Stimulated activated CD4-positive, alpha-beta T cell treated with anti-CD3 and anti-CD28 coated beads, Interleukin-15, amount 100 ng/mL, for 24 hours (primary cell): ENCODE data around the gene TRAP1.
A peak's percentile ranks its signal among the peaks of the same experiment; 100 is the strongest.

ENCODE experiments used
- DNase-seq: peaks from one replicate; pipeline ENCODE4 v3.0.0-alpha.2; 2020

TRAP1 gene

DNA sequence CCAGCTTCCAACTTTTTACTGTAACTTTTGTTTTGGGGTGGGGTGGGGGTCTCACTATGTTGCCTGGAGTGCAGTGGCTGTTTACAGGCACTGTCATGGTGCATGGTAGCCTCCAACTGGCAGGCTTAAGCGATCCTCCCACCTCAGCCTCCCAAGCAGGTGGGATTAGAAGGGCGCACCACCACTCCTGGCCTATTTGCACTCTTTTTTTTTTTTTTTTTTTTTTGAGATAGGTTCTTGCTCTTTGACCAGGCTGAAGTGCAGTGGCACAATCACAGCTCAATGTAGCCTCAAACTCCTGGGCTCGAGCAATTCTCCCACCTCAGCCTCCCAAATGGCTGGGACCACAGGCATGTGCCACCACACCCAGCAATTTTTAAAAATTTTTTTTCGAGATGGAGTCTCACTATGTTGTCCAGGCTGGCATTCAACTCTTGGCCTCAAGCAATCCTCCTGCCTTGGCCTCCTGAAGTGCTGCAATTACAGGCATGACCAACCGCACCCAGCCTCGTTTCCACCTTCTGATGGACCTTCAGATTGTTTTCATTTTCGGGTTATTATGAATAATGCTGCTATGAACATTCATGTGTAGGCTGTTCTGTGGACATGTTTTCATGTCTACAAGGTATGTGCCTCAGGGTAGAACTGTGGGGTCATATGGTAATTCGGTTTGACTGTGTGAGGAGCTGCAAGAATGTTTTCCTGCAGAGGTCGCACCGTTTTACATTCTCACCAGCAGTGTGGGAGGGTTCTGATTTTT is 10.9 kb downstream of the TRAP1 start:
- no peak for DNase-seq

DNA sequence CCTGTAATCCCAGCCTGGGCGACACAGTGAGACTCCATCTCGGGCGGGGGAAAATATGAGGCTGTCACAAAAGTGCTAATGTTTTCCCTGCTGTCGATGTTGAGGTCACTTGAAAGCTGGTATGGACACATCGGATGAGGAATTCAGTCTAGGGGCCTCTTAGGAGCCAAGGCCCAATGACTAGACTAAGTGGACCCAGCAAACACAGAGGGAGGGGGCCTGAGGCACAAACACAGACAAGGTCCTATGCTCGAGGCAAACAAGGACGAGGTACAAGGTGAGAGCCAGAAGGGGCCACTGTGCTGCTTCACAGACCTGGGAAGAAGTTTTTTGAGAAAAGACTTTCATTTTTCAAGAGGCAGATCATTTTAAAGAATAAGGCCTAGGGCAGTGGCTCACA is 15.2 kb downstream of the TRAP1 start:
- DNase-seq: no peak

DNA sequence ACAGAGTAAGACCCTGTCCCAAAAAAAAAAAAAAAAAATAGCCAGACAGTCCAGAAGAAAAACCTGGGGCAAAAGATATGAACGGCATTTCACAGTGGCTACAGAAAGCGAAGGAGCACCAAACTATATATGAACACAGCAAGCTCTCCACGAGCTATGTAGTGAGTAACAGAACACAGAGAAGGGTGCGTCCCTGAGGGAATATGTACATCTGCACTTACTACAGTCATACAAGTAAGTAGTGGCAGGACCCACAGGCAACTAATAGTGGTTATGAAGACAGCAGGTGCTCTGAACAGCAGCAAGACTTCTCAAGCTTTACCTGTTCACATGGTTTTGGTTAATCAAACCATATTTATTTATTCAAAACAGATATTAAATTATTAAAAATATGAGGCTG is 15.8 kb downstream of the TRAP1 start:
- DNase-seq: no peak

DNA sequence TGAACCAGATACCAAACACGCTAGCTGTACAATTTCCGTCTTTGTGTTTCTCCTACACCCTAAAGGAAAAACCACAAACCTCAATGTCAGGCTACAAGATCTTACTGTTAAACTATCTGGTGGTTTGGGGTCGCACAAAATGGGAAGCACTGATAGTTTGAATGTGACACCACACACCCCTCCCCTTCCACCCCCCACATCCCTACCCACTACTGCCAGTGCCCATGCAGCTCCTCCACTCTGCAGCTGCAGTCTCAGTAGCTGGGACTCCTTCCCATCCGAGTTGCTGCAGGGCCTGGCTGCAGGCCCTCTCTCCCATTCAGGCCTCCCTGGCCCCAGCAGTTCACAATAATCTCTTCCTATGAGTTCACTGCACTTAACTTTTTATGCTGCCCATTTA is 18.4 kb downstream of the TRAP1 start:
- no peak for DNase-seq

DNA sequence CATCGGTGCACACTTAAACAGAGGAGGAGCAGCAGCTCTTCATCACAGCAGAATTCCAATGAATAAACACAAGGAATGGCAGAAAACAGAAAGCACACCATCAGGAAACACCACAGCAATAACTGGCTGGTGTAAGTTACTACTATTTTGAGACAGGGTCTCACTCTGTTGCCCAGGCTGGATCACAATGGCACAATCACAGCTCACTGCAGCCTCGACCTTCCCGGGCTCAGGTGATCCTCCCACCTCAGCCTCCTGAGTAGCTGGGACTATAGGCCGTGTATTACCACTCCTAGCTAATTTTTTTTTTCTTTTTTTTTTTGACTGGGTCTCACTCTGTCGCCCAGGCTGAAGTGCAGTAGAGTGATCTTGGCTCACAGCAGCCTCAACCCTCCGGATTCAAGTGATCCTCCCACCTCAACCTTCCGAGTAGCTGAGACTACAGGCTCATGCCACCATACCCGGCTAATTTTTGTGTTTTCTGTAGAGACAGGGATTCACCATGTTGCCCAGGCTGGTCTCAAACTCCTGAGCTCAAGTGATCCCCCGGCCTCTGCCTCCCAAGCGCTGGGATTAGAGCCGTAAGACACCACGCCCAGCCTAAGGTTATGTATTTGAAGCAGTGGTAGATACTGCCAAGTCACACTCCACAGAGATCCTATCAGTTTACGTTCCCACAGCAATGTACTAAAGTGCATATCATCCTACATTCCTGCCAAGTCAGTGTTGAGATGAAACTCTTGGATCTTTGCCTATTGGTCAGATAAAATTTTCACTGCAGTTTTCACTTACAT is 20.7 kb downstream of the TRAP1 start:
- DNase-seq: no peak

DNA sequence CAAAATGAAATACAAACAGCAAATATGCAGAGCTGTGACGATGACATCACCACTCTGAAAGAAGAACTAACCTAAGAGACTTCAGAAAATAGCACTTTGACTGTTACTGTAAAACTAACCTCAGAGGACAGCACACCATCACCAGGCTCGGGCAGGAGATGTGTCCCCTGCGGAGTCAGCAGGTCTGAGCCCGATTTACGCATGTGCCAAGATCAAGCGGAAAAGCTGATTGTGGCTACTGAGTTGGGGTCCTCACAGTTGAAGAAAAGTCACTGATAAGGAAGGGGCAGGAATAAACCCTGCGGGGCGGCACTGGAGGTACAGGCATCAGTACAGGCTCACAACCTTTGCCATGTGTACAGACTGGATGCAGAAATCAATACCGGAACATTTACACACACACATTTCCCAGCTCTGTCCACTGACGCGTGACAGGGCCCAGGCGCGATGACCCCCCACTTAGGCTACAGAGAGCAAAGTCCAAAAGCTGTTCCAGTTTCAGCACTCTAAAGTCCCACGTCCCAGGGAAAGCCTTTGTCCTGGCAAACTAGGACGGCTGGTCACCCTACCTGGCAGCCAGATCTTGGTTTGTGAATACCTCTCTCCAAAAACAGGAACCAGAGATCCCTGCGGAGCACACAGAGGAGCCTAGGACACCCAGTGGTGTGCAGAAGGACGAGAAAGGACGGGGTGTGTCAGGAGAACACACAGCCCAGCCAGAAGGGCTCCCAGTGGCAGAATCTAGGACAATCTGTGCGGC is 21.5 kb downstream of the TRAP1 start:
- no peak for DNase-seq

DNA sequence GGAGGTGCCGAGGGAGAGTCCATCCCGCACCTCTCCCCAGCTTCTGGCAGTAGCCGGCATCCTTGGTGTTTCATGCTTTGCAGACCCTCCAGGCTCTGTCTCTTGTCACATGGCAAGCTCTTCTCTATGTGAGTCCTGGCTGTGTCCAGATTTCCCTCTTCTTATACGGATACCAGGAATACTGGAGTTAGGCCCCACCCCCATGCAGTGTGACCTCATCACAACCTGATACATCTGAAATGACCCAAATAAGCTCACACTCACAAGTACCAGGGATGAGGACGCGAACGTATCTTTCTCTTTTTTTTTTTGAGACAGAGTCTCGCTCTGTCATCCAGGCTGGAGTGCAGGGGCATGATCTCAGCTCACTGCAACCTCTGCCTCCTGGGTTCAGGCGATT is 23.3 kb downstream of the TRAP1 start:
- no peak for DNase-seq

DNA sequence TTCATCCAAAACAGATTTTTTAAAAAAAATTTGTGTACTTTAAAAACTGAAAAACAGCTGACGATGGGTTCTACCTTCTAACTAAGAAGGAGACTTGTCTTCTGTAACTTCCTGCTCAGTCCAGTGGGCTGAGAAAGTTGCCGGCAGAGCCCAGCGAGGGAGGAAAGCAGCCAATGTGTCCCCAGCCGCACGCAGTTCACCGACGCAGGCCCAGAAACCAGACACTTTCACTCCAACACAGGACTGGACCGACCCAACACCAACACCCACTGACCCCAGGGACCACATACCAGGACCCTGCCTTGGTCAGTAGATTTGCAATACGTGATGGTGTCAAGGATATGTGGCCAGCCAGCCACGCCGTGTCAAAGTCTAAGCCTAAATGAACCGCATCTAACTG is 25.6 kb downstream of the TRAP1 start:
- DNase-seq: no peak

DNA sequence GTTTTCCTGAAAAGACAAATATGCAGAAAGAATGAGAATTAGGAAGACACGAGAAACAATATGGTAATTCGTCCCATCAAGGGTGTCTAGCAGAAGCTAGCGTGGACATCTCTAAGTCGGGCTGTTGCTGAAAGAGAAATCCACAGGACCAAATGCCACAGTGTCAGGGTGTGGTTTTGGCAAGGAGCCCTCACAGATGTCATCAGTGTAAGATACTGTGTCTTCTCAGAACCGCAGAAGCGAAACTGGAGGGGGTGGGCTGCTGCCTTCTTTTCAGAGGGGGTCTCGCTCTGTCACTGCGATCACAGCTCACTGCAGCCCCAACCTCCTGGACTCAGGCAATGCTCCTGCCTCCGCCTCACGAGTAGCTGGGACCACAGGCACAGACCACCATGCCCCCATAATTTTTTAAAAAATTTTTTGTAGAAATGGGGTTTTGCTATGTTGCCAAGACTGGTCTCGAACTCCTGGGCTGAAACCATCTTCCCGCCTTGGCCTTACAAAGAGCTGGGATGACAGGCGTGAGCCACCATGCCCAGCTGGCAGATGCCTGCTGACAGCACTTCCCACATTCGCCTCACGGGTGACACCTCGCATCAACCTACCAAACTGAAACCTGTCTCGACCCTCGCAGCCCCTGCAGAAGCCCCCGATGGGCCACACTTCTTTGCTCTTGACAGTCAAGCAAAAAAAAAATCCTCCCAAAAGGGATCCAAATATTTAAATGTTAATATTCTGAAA is 26.2 kb downstream of the TRAP1 start:
- DNase-seq: no peak

DNA sequence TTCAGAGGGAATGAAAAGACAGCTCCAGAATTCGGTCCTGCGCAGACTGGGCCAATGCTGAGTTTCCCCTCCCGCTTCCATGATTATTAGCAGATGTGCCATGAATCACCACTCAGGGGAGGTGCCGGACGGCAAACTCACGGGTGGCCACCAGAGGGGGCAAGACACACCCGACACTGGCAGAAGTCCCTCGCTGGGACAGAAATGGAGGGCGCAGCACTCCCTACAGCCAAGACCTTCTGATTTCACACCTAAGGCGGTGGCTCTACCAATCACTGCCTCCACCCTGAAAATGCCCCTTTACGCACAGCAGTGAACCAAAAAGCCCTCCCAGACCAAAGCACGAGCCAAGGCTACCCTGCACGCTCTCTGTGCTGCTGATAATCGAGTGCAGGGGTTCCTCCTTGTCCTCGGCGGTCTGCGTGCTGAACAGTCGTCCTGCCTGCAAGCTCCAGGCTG is 26.8 kb downstream of the TRAP1 start:
- DNase-seq: peak; percentile 86

DNA sequence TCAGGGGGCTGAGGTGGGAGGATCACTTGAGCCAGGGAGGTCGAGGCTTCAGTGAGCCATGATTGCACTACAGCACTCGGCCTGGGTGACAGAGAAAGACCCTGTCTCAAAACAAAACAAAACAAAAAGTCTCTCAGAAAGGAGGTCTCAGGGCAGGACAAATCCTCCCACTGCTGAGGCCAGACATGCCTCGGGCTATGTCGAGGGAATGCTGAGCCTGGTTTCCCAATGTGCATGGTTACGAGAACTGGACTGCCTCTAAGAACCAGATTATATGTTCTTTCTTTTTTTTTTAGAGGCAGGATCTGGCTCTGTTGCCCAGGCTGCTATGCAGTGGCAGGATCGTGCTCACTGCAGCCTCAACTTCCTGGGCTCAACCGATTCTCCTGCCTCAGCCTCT is 27.6 kb downstream of the TRAP1 start:
- DNase-seq: no peak

DNA sequence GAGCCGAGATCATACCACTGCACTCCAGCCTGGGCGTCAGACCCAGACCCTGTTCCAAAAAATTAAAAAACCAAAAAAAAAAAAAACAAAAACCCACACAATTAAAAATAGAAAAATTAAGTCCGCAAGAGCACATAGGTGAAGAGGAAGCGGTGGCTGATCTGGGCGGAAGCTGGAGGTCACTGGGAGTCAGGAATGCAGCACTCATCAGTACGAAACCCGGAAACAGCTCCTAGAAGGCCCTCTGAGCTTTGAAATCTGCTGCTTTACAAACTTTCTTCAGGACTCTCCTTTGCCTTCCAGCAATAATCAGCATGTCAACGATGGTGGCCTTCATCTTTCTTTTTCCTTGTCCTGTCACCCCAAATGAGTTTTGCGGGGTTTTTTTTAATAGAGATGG is 29.5 kb downstream of the TRAP1 start:
- no peak for DNase-seq

DNA sequence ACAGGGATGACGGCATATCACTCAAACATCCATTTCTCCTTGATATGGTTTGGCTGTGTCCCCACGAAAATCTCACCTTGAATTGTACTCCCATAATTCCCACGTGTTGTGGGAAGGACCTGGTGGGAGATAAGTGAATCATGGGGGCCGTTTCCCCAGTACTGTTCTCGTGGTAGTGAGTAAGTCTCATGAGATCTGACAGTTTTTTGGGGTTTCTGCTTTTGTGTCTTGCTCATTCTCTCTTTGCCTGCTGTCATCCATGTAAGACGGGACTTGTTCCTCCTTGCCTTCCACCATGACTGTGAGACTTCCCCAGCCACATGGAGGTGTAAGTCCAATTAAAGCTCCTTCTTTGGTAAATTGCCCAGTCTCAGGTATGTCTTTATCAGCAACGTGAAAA is 30.3 kb downstream of the TRAP1 start:
- no peak for DNase-seq

DNA sequence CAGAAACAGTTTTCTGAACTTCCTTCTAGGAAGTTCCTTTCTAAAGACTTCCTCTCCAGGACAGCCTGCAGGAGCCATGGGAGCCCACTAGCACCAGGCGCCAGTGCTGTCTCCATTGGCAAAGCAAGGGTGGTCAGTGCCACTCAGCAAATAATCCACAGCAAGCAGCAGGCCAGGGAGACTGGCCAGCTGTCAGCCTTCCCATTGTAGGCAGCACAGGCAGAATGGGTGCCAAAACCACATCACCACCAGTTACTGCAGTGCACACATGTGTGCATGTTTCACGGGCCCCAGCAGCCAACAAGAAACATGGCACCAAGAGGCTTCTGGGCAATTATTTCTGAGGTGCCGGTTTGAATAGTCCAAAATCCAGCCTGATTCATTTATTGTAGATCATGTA is 36.1 kb downstream of the TRAP1 start:
- DNase-seq: no peak

DNA sequence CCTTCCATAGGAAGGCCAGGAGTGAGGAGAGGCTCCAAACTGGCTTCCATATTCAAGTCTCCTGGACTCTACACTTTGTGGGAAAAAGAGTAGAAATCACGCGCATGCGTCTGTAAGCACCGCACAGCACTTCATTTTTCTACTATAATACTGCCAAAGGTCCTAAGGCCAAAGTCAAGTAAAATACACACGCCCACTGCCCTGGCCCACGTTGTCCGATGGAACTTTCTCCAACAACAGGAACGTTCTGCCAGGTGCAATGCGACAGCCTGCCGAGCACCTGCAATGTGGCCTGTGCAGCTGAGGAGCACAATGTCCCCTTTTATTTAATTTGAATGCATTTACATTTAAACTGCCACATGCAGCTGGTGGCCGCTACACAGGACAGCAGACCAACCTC is 39.3 kb downstream of the TRAP1 start:
- DNase-seq: no peak

DNA sequence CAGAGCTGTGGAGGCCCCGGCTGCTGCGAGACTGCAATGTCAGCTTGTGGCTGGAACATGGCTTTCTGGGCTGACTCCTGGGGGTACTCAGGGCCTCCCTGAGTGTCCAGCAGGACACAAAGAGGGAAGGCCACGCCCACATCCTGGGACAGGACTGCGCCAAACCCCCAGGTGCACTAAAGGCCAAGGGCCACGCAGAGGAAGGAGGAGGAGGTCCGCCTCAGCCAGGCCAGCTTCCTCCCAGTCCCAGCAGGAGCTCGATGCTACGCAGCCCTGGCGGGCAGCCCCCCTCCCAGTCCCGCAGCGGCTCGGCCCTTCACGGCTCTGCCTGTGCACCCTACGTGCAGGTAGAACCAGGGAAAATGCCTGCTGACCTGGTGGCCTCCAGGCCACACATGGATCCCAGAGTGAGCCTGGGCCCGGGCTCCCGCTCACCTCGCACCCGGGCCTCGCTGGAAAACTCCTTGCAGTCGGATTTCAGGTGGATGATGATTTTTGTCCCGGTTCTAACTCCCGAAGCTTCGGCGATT is 41.7 kb downstream of the TRAP1 start:
- DNase-seq: no peak

DNA sequence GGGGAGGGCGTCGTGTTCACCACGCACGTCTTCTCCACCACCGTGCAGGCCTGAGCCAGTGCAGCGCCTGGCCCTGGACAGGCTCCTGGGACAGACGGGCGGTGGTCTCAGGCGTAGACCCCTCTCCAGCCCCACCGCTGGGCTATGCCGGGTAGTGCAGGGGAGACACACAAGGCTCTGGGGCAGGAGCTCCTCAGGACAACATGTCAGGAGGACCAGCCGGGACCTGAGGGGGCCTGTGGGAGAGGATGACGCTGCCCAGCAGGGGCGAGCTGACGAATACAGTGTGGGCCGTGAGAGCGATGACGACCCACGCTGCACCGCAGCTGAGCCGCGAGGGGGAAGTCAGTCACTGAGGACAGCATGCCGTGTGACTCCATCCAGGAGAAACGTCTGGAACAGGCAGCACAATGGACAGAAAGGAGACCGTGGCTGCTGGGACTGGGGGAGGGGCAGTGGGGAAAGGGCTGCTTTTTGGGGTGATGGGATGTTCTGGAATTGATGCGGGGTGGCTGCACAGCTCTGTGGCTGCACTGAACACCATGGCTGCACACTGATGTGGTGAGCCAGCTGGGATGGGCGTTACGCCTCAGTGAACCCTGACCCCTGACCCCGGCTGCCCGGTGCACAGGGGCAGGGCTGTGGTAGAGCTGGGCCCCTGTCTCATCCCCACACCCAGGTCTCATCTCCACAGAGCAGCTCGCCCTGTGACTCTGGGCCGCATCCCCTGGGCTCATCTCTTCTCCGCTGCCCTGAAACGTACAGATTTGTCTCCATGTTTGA is 42.6 kb downstream of the TRAP1 start:
- no peak for DNase-seq

DNA sequence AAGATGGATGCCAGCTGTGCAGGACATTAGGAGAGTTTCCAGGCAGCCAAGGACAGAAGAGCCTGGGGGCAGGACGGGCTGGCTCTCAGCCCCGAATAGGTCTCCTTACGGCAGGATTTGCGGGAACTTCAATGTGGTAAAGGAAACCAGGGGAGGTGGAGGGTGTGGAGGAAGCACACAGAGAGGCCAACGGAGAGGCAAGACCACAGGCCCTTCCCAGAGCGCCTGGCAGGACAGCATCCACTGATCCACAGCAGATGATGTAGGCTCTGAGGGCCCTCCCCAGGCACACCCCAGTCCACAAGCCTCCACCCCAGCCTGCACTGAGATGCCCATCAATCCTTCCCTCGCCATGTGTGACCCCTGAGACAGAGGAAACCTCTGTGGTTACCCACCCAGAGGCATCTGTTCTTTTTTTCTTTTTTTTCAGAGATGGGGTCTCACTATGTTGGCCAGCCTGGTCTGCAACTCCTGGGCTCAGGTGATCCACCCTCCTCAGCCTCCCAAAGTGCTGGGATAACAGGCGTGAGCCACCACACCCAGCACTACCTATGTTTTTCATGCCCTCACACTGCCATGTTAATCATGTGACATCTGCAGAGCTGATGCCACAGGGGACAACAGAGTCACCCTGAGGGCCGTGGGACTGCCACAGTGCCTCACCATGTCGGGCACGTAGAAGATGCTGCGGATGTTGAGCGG is 43.5 kb downstream of the TRAP1 start:
- no peak for DNase-seq

DNA sequence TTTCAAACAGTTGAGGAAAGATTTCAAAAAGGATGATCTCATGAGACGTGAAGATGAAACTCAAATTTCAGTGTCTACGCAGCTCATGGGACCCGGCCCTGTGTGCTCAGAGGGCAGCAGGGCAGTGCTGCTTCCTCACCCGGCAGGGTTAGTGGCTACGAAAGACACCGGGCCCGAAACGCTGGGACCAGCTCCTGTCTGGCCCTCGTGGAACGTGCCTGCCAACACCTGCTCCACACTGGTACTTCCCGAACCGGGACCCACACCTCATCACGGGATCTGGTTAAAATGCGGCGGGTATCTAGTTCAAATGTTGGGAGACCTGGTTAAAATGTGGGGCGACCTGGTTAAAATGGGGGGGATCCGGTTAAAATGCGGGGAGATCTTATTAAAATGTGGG is 44.1 kb downstream of the TRAP1 start:
- DNase-seq: no peak

DNA sequence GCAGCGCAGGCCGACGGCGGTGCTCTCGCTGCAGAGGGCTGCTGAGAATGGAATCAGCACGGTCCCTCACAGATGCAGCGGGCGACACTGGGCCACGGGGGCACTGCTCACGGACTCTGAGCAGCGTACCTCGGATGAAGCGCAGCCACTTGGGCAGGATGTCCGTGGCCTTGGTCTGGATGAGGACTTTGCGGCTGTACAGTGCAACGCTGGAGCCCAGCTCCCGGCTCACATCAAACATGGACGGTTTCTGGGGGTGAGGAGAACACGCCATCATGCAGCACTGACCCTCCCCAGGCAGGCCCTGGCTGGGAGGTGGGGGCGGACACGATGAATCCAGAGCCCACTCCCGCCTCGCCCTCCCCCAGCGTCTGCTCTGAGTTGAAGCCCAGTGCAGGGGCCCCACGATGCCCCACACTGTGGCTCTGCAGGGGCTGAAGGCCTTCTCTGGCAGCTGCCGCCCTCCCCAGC is 44.7 kb downstream of the TRAP1 start:
- no peak for DNase-seq

DNA sequence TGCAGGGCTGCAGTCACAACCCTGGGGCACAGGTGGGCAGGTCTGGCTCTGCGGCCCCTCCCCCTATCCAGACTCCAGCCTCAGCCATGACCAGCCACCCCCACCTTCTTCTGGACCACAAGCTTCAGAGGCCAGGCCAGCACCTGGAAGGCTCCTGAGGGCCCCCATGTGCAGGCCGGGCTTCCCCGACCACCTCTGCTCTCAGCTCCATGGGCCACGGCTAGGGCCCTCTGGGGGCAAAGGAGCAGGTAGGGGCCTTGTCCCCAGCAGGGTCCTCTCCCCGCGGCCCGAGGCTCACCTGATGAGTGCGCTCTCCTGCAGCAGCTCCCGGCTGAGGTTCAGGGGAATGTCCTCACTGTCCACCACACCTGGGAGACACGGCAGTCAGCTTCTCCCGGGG is 45.9 kb downstream of the TRAP1 start:
- DNase-seq: no peak
